ENCODE data around the gene KCNG4. TPM values are rescaled to one million over a fixed set of nuclear protein-coding genes. Genes with fewer than 3 reads are reported as not detected.

Gene KCNG4
- total RNA-seq, 1 experiment from 2014 or later, result not detected

DNA sequence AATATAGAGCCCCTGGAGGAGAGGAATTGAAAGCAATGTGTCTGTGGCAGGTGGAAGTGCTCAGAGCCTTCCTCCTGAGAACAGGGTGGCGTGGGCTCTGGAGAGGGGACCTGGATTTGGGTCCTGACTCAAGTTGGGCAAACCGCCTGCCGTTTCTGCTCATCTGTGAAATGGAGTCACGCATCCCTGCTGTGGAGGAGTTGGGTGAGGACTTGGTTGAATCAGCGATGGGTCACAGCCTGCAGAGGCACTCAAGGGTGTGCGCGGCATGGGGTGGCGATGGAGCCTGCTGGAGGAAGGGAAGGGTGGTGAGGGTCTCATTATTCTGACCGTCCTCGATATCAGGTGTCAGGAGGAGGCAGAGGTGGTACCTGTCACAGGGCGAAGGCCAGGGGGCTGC is 45.8 kb downstream of the KCNG4 start:
- intact Hi-C loops (cut with micrococcal nuclease), result no loop called here
- H3K27ac ChIP-seq (ENCODE audit: low read depth, low read length), result no peak overlapping the region
- TF ChIP-seq ZNF274 (IDR thresholded peaks at IDR 0.05; ENCODE audit: low read depth, low read length), result no peak
- H3K36me3 ChIP-seq (ENCODE audit: control insufficient read depth in 1 of 2, insufficient read depth in 2 of 2, low read length in 2 of 2), result no peaks in the 10 kb centered on the region
- H3K4me2 ChIP-seq (ENCODE audit: low read length), result no peak overlapping the region
- RAD21 ChIA-PET (ENCODE audit: low non-redundant PET in 1 of 2, low total read pairs in 2 of 2, uncharacterized antibody in 2 of 2, unreplicated experiment in 2 of 2), result no interaction called here
- no peak overlapping the region for H3K4me3 ChIP-seq (replicated peaks in 1 of 2; ENCODE audit: low read depth in 1 of 2, low read length in 2 of 2)
- CTCF ChIA-PET, result interaction anchor here (1.0 kb wide), 1 partner anchor 114 kb away, joined by 3 read pairs; no protein-coding TSS in a partner anchor
- BruUV-seq (replicated peaks), result no TSS peak
- H3K9me3 ChIP-seq (ENCODE audit: control insufficient read depth in 1 of 2, insufficient read depth in 1 of 2, low read depth in 1 of 2, low read length in 2 of 2), result no peaks in the 10 kb centered on the region
- no peaks in the 10 kb centered on the region for H3K27me3 ChIP-seq (ENCODE audit: insufficient read depth, low read length)
- no peaks in the 10 kb centered on the region for H4K20me1 ChIP-seq (ENCODE audit: insufficient read depth)
- no peak overlapping the region for H3K9ac ChIP-seq (ENCODE audit: low read length)
- no peak for ATAC-seq
- H2AFZ ChIP-seq (ENCODE audit: low read depth, low read length, poor library complexity, severe bottlenecking), result no peak overlapping the region
- POLR2A ChIA-PET, result no interaction called here
- no peak for DNase-seq (ENCODE audit: low read depth, low spot score)
- H3K9me2 ChIP-seq (ENCODE audit: insufficient read depth), result no peaks in the 10 kb centered on the region
- H3K79me2 ChIP-seq (ENCODE audit: insufficient read depth, low read length), result no peaks in the 10 kb centered on the region
- peaks cover 0 to 7% of the 10 kb centered on the region in 2 experiments; a peak in 1 of 4 replicates for H3K4me1 ChIP-seq (ENCODE audit: control insufficient read depth in 1 of 2, insufficient read depth in 2 of 2, low read length in 2 of 2)

DNA sequence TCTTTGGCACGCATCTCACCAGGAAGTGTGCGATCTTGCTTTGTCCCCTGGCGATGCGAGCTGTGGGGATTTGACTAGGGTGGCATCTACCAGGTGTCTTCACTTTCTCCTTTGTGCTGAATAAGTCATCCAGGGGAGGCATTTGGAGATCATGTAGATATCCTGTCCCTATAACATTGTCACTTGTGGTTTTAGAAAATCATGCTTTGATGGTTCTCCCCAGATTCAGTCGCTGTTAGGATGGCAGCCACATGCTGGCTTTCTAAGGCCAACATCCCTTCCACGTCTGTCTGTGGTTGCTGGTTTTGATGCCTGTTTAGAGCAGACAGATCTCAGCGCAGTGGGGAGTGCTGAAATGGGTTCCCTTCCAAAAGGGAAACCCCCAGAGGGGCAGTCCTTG is 46.3 kb downstream of the KCNG4 start:
- Histone ChIP-seq H3K36me3 (ENCODE audit: control insufficient read depth in 1 of 2, insufficient read depth in 2 of 2, low read length in 2 of 2) (no peaks in the 10 kb centered on the region), H2AFZ (ENCODE audit: low read depth, low read length, poor library complexity, severe bottlenecking) (no peak overlapping the region), H3K9me2 (ENCODE audit: insufficient read depth) (no peaks in the 10 kb centered on the region), H3K9me3 (ENCODE audit: control insufficient read depth in 1 of 2, insufficient read depth in 1 of 2, low read depth in 1 of 2, low read length in 2 of 2) (no peaks in the 10 kb centered on the region), H3K79me2 (ENCODE audit: insufficient read depth, low read length) (no peaks in the 10 kb centered on the region), H3K9ac (ENCODE audit: low read length) (no peak overlapping the region), H3K27ac (ENCODE audit: low read depth, low read length) (no peak overlapping the region), H3K27me3 (ENCODE audit: insufficient read depth, low read length) (no peaks in the 10 kb centered on the region), H3K4me2 (ENCODE audit: low read length) (no peak overlapping the region), H3K4me3 (replicated peaks in 1 of 2; ENCODE audit: low read depth in 1 of 2, low read length in 2 of 2) (no peak overlapping the region), H4K20me1 (ENCODE audit: insufficient read depth) (no peaks in the 10 kb centered on the region), H3K4me1 (ENCODE audit: control insufficient read depth in 1 of 2, insufficient read depth in 2 of 2, low read length in 2 of 2) (peaks cover 0 to 4% of the 10 kb centered on the region in 2 experiments; a peak in 1 of 4 replicates)
- no peak for ATAC-seq
- DNase-seq (ENCODE audit: low read depth, low spot score), result no peak
- no peak for TF ChIP-seq SRF (IDR thresholded peaks at IDR 0.05; ENCODE audit: low read depth)
- TF ChIP-seq EZH2 (IDR thresholded peaks at IDR 0.05), result no peak
- TF ChIP-seq RAD21 (IDR thresholded peaks at IDR 0.05; ENCODE audit: low read depth), result no peak
- TF ChIP-seq, protein P1, sequence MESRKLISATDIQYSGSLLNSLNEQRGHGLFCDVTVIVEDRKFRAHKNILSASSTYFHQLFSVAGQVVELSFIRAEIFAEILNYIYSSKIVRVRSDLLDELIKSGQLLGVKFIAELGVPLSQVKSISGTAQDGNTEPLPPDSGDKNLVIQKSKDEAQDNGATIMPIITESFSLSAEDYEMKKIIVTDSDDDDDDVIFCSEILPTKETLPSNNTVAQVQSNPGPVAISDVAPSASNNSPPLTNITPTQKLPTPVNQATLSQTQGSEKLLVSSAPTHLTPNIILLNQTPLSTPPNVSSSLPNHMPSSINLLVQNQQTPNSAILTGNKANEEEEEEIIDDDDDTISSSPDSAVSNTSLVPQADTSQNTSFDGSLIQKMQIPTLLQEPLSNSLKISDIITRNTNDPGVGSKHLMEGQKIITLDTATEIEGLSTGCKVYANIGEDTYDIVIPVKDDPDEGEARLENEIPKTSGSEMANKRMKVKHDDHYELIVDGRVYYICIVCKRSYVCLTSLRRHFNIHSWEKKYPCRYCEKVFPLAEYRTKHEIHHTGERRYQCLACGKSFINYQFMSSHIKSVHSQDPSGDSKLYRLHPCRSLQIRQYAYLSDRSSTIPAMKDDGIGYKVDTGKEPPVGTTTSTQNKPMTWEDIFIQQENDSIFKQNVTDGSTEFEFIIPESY (IDR thresholded peaks at IDR 0.05; ENCODE audit: extremely low read depth, insufficient replicate concordance, low read length), result no peak
- no peak for TF ChIP-seq POLR2AphosphoS5 (IDR thresholded peaks at IDR 0.05; ENCODE audit: low read depth, low read length)
- TF ChIP-seq SIN3A (IDR thresholded peaks at IDR 0.05; ENCODE audit: low read depth), result no peak
- TF ChIP-seq ZNF274 (IDR thresholded peaks at IDR 0.05; ENCODE audit: low read depth, low read length), result no peak
- TF ChIP-seq, protein P2, sequence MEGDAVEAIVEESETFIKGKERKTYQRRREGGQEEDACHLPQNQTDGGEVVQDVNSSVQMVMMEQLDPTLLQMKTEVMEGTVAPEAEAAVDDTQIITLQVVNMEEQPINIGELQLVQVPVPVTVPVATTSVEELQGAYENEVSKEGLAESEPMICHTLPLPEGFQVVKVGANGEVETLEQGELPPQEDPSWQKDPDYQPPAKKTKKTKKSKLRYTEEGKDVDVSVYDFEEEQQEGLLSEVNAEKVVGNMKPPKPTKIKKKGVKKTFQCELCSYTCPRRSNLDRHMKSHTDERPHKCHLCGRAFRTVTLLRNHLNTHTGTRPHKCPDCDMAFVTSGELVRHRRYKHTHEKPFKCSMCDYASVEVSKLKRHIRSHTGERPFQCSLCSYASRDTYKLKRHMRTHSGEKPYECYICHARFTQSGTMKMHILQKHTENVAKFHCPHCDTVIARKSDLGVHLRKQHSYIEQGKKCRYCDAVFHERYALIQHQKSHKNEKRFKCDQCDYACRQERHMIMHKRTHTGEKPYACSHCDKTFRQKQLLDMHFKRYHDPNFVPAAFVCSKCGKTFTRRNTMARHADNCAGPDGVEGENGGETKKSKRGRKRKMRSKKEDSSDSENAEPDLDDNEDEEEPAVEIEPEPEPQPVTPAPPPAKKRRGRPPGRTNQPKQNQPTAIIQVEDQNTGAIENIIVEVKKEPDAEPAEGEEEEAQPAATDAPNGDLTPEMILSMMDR (IDR thresholded peaks at IDR 0.05 in 2 of 3, conservative IDR thresholded peaks at IDR 0.05 in 1 of 3; ENCODE audit: borderline replicate concordance in 1 of 3, insufficient read depth in 1 of 3, low read depth in 2 of 3, low read length in 2 of 3), result no peak
- TF ChIP-seq, protein P3, sequence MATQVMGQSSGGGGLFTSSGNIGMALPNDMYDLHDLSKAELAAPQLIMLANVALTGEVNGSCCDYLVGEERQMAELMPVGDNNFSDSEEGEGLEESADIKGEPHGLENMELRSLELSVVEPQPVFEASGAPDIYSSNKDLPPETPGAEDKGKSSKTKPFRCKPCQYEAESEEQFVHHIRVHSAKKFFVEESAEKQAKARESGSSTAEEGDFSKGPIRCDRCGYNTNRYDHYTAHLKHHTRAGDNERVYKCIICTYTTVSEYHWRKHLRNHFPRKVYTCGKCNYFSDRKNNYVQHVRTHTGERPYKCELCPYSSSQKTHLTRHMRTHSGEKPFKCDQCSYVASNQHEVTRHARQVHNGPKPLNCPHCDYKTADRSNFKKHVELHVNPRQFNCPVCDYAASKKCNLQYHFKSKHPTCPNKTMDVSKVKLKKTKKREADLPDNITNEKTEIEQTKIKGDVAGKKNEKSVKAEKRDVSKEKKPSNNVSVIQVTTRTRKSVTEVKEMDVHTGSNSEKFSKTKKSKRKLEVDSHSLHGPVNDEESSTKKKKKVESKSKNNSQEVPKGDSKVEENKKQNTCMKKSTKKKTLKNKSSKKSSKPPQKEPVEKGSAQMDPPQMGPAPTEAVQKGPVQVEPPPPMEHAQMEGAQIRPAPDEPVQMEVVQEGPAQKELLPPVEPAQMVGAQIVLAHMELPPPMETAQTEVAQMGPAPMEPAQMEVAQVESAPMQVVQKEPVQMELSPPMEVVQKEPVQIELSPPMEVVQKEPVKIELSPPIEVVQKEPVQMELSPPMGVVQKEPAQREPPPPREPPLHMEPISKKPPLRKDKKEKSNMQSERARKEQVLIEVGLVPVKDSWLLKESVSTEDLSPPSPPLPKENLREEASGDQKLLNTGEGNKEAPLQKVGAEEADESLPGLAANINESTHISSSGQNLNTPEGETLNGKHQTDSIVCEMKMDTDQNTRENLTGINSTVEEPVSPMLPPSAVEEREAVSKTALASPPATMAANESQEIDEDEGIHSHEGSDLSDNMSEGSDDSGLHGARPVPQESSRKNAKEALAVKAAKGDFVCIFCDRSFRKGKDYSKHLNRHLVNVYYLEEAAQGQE (IDR thresholded peaks at IDR 0.05; ENCODE audit: low read depth), result no peak
- no peak for TF ChIP-seq EGR1 (IDR thresholded peaks at IDR 0.05; ENCODE audit: low read depth)
- no peak for TF ChIP-seq FOSL1 (IDR thresholded peaks at IDR 0.05; ENCODE audit: low read depth)
- no peak for TF ChIP-seq EZH2phosphoT487 (IDR thresholded peaks at IDR 0.05; ENCODE audit: borderline replicate concordance)
- TF ChIP-seq, protein P4, sequence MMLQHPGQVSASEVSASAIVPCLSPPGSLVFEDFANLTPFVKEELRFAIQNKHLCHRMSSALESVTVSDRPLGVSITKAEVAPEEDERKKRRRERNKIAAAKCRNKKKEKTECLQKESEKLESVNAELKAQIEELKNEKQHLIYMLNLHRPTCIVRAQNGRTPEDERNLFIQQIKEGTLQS (IDR thresholded peaks at IDR 0.05), result no peak
- POLR2A ChIA-PET, result no interaction called here
- CTCF ChIA-PET, result no interaction called here
- no TSS peak for BruUV-seq (replicated peaks)
- intact Hi-C loops (cut with micrococcal nuclease), result no loop called here
- RAD21 ChIA-PET (ENCODE audit: low non-redundant PET in 1 of 2, low total read pairs in 2 of 2, uncharacterized antibody in 2 of 2, unreplicated experiment in 2 of 2), result no interaction called here

Data from HCT116 (cell line).